ENCODE results near the gene MT1A.
A peak's percentile ranks its signal among the peaks of the same experiment; 100 is the strongest.

MT1A gene

GRCh38 chr16:56643080-56643778 is 4.8 kb downstream of the MT1A start:
- TF ChIP-seq ZFX (IDR thresholded peaks at IDR 0.05) (no peak), CTCF (conservative IDR thresholded peaks at IDR 0.05) (peak; percentile 73)
- peak overlapping the region; percentile 45; the same call in 1 of the 2 replicates for H3K27ac ChIP-seq

GRCh38 chr16:56643833-56644232 is 5.4 kb downstream of the MT1A start:
- H3K27ac ChIP-seq: peak overlapping the region; percentile 45; the same call in 1 of the 2 replicates
- no peak for TF ChIP-seq ZFX (IDR thresholded peaks at IDR 0.05)
- peak; percentile 46 for TF ChIP-seq CTCF (conservative IDR thresholded peaks at IDR 0.05)

GRCh38 chr16:56645311-56645710 is 6.8 kb downstream of the MT1A start:
- TF ChIP-seq ZFX (IDR thresholded peaks at IDR 0.05) (no peak), CTCF (conservative IDR thresholded peaks at IDR 0.05) (no peak)
- no peak overlapping the region for H3K27ac ChIP-seq

- no peak for TF ChIP-seq CTCF (conservative IDR thresholded peaks at IDR 0.05)
- no peak for TF ChIP-seq ZFX (IDR thresholded peaks at IDR 0.05)
Observed at GRCh38 chr16:56645838-56646237, 7.4 kb downstream of the MT1A start.

GRCh38 chr16:56647641-56648431 is 9.4 kb downstream of the MT1A start:
- no peak for TF ChIP-seq CTCF (conservative IDR thresholded peaks at IDR 0.05)
- no peak for TF ChIP-seq ZFX (IDR thresholded peaks at IDR 0.05)
- H3K27ac ChIP-seq: no peak overlapping the region

More at GRCh38 chr16:56645838-56646237, 7.4 kb downstream of the MT1A start:
- H3K27ac ChIP-seq: no peak overlapping the region

GRCh38 chr16:56649271-56649670 is 10.8 kb downstream of the MT1A start:
- no peak overlapping the region for H3K27ac ChIP-seq
- no peak for TF ChIP-seq CTCF (conservative IDR thresholded peaks at IDR 0.05)
- no peak for TF ChIP-seq ZFX (IDR thresholded peaks at IDR 0.05)

- no peak overlapping the region for H3K27ac ChIP-seq
- TF ChIP-seq ZFX (IDR thresholded peaks at IDR 0.05) (no peak), CTCF (conservative IDR thresholded peaks at IDR 0.05) (no peak)
Observed at GRCh38 chr16:56649820-56650219, 11.4 kb downstream of the MT1A start.
